Activated T-cell treated with anti-CD3 and anti-CD28 coated beads, Interleukin-2, amount 50 U/mL, for 1 hour (primary cell): ENCODE results near the gene TMEM88.
"Not testable (repeated sequence)": the region's sequence is repeated elsewhere in the genome, so short reads cannot be mapped to it uniquely, and the experiment has no call there.

ENCODE experiments used
- DNase-seq: peaks from one replicate; pipeline ENCODE4 v3.0.0-alpha.2; 2020

Gene TMEM88

DNA sequence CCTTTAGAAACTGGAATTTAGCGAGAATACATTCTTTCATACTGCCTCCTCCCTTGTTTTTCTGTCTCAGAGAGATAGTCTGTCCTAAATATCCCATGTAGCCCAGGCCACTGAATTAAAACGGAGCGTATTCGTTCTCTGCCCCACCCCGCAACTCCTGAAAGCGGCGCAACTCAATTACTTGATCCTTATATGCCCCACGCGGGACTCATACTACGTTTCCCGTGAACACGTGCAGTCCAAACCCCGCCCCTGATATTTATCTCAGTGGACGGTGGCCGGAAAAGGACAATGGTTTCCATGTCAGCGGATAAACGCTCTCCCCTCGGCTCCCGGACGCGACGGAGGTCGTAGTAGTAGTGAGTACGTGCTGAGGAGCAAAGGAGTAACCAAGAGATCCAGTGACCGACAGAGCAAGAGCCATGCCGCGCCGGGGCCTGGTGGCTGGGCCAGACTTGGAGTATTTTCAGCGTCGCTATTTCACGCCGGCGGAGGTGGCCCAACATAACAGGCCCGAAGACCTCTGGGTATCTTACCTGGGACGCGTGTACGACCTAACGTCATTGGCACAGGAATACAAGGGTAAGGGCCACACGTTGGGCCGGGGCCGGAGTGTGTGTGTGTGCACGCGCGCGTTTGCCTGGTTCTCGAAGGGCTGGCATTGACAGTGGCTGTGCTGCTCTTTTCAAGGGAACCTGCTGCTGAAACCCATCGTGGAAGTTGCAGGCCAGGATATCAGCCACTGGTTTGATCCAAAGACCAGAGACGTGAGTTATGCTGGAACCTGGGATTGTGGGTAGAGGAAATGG lies 3.1 kb downstream of the TMEM88 start, which contains the start of gene CYB5D1:
Gene CYB5D1 (plus strand): TSS at position 291 of the 809 bp plus-strand sequence. CDS start 132 bp downstream, at position 423.
- DNase-seq = peak; percentile 87

DNA sequence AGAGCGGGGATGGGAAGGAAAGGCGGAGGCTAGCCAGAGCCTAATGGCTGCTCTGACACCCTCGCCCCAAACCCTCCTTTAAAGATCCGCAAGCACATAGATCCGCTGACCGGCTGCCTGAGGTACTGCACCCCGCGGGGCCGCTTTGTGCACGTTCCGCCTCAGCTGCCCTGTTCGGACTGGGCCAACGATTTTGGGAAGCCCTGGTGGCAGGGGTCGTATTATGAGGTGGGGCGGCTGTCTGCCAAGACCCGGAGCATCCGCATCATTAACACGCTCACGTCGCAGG lies 3.6 kb downstream of the TMEM88 start:
- DNase-seq = peak; percentile 49

DNA sequence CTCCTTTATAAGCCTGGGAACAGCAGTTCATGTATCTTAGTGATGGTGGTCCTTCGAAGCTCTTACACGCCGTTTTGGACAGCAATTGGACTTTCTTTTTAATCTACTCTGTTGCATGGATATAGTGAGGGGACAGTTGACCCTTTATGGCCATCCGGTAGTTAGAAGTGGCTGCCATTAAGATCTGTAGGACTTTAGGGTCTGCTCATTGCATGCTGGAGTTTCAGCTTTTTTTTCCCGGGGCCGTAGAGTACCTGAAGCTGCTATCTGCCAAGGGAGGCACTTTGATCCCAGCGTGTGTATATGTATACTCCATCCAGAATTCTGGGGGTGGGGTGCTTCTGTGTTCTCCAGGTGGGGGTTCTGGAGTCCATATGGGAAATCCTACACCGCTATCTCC lies 4.2 kb downstream of the TMEM88 start:
- no peak for DNase-seq

DNA sequence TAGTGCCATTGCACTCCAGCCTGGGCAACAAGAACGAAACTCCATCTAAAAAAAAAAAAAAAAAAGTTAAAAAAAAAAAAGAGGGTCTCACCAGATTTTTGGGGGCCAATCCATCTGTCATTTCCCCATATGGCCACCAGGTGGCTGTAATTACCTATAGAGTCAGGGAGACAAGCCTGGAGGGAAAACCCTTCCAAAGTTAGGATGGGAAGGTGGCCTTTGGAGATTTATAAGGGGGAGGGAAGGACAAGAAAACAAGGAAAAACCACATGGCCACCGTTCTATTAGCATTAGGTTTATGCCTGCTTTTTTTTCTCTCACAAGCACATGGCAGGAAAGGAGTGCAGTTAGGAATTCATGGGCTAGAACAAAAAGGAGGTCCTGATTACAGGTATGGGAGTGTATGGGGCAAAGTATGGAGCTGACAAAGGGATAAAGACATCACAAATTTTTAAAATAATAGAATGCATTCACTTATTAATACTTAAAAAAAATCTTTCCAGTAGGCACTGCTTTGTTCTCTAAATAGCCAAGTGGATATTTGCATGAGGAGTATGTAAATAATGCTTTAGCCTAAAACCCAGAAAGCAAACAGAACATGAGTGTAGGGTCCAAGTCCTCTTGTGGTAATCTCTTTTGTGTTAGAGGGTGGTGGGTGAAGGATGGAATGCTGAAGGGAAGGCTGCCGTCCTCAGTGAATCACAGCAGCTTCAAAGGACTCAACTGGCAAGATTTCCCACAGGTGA lies 8.0 kb downstream of the TMEM88 start:
- DNase-seq = peak; percentile 40

DNA sequence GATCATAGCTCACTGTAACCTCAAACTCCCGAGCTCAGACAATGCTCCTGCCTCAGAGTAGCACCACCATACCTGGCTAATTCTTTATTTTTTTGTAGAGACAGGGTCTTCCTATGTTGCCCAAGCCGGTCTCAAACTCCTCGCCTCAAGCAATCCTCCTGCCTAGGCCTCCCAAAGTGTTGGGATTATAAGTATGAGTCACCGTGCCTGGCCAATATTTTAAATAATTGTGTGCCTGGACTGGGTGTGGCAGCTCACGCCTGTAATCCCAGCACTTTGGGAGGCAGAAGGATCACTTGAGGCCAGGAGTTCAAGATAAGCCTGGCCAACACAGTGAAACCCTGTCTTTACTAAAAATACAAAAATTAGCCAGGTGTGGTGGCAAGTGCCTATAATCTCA lies 9.5 kb downstream of the TMEM88 start:
- not testable (repeated sequence) for DNase-seq

DNA sequence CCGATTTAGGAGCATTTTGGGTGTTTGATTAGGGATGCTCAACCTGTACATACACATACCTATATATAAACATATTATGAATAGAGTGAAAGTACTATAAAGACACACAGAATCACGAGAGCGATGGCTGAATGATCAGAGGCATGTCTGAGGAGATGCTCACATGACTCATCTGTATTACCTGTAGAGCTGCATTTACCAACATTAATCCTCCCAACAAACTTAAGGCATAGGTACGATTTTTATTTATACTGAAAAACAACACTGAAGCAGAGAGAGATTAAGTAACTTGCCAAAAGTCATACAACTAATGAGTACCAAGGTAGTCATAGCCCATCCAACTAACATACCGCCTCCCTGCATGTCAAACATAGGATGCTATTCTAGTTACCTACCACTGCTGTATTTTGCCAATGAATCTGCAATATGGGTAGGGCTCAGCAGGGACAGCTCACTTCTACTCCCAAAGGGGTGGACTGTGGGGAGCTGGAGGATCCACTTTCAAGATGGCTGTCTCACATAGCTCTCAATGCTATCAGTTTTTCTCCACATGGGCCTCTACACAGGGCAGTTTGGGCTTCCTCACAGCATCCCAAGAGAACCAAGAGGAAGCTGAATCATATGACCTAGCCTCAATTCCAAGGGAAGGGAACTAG lies 10.3 kb downstream of the TMEM88 start:
- DNase-seq = no peak

DNA sequence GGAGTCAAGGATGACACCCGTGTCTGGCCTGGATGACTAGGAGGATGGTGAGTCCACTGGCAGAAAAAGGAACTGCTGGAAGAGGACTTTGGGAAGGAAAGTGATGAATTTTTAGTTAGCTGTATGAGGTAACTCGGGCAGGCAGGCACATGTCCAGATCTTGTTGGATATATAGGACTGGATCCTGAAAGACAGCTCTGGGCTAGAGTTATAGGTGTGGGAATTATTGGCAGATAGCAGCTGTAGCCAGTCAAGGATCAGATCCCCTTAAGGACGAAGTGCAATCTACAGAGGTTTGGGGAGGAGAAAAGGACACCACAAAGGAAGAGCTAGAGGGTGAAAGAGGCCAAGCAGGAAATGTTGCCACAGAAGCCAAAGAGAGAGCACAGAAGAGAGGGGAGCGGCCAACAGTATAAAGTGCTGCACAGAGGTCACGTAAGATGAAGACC lies 13.0 kb downstream of the TMEM88 start:
- DNase-seq = no peak

DNA sequence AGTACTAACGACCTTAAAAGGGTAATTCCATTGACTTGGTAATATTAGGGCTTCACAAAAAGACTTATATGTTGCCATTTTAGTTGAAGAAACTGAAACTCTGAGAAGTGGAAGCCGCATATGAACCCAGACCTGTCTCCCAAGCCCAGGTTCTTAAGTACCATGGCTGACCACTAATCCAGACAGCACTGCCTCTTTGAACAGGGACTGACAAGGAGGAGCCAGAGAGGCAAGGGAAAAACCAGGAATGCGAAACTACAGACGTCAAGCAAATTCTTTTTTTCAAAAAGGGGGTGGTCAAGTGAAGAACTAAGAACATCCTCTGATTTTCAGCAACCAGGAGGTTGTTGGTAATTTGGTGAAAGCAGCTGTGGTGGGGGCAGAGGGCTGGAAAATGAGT lies 18.2 kb downstream of the TMEM88 start:
- no peak for DNase-seq

DNA sequence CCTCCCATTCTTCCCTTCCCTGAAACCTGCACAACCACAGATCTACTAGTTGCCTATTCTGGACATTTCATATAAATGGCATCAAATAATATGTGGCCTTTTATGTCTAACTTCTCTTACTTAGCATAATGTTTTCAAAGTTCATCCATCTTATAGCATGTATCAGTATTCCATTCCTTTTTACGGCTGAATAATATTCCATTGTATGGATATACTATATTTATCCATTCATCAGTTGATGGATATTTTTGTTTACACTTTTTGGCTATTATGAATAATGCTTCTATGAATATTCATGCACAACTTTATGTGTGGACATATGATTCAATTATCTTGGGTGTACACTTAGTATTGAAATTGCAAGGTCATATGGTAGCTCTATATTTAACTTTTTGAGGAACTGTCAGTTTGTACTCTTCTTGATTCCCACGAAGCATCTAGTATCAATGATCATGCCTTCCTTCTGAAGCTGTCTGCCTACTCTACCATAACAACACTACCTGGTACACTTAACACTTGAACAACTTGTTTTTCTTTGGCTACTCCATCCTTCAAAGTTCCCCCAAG lies 21.0 kb downstream of the TMEM88 start:
- no peak for DNase-seq

DNA sequence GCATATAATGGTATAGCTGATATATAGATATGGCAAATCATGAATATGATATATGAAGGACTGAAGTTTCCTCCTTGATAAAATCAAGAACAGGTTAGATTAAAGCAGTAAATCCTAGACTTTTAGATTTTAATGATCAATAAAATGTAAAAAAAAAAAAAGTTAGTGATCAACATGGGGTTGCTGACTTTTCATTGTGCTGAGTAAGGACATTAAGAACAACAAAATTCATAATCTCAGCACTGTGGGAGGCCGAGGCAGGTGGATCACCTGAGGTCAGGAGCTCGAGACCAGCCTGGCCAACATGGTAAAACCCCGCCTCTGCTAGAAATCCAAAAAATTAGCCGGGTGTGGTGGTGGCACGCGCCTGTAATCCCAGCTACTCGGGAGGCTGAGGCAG lies 23.4 kb downstream of the TMEM88 start:
- no peak for DNase-seq

DNA sequence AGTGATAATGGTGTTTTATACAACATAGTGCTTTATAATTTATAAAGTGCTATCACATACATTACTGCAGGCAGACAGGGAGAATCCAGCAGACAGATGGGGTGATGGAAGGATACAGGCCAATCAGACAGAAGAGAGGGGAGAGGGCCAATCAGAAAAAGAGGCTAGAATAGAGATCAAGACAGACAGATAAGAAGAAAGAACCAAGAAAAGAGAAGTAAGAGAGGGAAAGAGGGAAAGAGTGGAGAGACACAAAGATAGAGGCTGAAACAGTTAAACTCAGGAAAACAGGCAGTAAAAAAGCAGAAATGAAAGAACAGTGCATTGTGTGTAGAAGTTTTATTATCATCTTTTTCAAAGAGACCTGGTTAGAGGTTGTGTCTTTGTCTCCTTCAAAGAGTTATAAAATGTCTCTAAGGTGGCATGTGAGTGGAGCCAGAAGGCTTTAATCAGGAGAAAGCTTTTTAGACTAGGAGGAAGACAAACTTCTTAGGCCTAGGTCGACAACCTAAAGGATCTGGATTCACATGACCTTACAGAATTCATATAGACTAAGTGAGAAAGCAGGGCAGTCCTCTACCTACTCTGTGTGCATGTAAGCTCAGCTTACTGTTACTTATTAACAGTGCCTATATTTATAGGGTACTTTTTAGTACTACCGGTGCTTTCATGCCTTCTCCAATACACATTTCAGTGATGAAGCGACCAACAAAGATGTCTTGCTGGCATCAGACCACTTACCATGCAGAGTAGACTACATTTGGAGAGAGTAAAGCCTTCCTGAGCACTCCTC lies 25.4 kb downstream of the TMEM88 start:
- DNase-seq = no peak

DNA sequence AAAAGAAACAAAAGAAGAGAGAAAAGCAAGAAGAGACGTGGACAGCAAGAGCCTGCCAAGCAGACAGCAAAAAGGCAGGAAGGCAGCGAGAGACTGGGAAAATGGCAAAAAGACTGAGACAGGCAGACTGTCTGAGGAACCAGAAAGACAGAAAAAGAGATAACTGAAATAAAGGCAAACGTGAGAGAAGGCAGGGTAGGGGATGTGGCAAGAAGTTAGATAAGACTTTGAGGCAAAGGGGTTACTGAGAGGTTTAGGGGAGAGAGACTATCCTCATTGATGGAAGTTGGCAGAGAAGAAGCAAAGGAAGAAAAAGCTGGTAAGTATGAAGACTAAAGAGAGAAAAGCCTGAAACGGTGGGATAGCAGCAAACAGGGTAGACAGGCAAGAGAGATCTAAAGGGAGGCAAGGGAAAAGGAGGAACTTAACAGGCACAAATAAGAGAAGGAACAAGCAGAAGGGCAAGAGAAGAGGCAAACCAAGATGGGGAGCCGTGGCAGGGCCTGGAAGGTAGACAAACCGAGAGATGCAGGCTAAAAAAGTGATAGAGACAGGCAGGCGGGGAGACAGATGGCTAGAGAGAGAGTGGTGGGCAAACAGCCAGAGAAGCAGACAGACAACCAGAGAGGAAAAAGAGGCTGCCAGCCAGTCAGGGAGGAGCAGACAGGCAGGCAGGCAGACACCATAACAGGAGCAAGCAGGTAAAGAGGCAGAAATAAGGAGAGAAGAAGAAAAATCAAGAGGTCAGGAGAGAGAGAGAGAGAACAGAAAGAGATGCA lies 26.6 kb downstream of the TMEM88 start:
- DNase-seq = no peak

DNA sequence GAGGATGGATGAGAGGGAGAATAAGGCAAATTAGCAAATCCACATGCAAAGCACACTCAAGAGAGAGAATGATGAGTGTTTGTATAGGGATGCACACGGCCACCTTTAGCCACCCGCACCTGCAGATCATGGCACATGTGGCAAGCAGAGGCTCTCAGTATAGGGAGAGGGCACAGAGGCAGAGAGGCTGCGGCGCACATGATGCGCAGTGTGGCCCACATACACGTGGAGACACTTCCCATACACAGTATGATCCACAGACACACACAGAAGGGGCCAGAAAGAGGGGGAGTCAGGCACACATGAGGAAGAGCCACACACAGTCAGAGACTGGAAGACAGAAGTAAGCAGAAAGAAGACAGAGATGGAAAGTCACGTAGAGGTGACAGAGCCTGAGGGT lies 27.2 kb downstream of the TMEM88 start:
- DNase-seq = no peak

DNA sequence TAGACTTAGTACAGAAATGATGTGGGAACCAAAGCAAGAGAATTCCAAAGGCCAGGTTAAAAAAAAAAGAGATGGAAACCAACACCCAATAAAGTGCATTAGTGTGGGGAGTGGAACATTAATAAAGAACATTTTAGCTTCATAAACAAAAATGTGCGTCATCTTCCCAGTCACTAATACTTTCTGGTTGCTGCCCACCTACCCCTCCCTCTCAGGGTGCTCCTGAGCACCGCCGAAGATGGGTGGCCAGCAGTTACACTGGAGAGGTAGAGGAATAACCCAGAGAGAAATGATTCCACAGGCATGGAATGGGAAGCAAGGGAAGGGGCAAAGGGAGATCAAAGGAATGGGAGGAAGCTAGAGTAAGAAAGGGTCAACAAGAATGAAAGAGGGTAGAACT lies 27.8 kb downstream of the TMEM88 start:
- no peak for DNase-seq

DNA sequence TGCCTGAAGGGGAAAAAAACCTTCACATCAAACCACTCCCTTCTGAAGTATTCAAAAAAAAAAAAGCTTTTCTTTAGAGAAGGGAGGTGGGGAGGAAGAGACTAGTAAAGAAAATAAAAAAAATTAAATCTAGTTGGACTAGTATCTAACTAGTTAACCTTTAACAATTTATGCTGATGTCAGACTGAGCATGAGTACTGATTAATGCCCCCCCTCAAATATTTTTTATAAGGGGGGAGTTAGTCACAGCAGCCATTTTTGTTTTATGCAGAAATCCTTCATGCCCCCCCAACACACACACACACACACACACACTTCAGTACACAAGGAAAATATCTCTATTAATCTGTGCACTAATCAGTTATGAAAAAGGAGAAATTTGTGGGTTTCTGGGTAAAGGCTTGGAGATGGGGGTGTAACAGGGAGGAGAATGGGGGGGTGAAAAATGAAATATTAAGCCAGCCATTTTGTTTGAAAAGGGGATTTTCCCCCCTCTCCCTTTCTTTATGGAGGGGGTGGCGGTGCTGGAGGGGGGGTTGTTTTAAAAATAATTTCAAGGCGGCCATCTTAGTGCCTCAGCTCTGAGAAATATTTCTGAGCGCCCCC lies 29.0 kb downstream of the TMEM88 start:
- peak; percentile 45 for DNase-seq

DNA sequence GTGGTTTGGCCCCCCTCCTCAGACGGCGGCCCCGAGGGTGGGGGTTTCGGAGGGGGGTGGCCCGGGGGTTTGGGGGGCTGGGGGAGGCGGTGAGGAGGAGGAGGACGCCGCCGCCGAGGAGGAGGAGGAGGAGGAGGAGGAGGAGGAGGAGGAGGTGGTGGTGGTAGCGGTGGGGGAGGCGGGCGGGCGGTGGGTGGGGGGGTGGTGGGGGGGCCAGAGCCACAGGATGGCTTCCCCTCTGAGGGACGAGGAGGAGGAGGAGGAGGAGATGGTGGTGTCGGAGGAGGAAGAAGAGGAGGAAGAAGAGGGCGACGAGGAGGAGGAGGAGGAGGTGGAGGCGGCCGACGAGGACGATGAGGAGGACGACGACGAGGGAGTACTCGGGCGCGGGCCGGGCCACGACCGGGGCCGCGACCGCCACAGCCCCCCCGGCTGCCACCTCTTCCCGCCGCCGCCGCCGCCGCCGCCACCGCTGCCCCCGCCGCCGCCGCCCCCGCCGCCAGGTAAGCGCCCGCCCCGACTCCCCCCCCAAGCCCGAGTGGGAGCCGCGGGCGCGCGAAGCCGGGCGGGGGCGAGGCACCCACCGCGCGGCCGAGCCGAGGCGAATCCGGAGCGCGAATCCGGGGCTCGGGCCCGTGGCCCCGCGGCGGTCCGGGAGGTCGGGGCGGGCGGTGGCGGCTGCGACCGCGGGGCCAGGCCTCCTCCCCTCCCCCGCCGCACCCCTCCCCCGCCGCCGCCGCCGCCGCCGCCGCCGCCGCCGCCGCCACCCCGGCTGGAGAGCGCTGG lies 29.9 kb downstream of the TMEM88 start:
- peak; percentile 66 for DNase-seq

DNA sequence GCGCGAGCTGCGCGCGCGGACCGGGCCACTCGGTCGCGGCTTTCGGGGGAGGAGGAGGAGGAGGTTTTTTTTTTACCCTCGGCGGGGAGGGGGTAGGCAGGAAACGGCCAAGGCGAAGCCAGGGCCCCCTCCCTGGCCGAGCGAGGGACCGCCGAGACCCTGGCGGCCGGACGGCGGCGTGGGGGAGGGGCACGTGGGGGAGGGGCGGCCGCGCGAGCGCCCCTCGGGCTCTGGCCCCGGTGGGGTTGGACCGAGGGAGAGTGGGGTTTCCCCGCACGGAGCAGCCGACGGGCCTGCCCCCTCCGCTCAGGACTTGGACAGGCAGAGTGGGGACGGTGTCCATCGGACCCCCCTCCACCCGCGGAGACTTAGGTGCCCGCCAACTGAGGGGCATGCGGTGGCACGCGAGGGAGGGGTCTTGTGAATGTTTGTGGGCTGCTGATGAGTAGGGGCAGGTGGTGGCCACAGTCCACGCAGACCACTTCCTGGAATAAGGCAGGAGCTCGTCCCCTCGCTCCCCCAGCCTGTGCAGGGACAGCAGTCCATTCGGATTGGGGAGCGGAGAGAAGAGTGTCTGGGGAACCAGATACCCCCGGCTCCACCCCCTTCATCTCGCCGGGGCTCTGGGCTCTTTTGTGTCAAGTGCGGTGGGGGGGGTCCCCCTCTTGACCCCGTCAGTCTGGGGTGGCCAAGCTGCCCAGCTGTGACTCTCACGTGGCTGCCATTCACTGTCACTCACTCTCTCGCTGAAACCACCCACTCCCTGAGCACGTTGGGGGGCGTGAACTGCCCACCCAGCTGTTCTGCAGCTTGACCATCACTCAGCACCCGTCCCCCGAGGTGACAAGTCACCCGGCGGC lies 30.7 kb downstream of the TMEM88 start:
- DNase-seq = peak; percentile 56

DNA sequence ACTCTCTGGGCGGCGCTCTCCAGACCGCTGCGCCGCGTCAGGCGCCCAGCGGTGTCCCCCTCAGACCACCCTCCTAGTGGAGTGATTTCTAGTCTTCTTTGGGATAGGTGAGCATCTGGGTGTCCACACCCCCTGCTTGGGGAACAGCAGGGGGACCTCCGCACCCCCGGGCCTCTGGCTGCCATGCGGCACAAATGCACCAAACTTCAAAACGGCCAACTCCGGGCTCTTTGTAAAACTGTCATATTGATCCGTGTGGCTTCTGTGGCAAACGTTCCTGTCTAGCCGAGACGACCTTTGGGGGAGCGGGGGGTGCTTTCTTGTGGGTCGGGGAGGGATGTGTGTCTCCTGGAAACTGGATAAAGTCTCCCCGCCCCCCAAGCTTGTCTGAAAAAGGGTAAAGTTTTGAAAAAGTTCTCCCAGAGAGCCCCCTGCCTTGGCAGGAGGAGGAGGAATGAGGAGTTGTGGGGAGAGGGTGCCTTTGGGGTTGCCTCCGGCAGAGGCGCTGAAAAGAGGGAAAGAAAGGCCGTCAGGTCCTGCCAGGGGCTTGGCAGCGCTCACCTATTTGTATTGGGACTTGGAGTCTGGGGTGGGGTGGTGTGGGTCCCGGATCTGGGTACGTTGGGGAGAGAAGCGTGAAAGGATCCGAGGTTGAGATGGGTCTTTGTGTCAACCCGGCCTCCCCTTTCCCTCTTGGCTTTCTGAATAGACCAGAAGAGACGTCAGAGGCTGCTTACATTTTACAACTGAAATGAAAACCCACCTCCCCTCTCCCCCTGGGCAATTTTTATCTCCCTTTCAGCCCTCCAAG lies 31.6 kb downstream of the TMEM88 start:
- peak; percentile 72 for DNase-seq

DNA sequence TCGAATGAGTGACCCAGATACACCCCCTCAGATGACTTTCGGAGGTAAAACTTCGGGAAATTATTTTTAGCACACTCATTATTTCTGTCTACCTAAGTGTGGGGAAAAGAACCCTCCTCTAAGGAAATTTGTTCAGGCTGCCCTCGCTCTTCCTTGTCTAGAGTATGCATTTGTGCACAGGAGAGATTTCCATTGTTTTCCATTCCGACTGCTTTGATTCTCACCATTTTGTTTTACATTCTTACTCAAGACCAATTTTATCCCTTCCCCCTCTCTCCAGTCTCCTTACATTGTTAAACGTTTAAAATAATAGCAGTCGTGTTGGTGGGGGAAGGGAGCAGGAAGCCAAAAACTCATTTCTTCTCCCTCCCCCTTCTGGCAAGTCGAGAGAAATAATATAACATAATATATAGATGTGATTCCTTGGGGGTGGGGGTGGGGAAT lies 32.2 kb downstream of the TMEM88 start:
- no peak for DNase-seq
